AG20443 (cell line): ENCODE results near the gene HAUS6.
"Not testable (repeated sequence)": the region's sequence is repeated elsewhere in the genome, so short reads cannot be mapped to it uniquely, and the experiment has no call there.

ENCODE experiments used
- DNase-seq: peaks from one replicate; pipeline ENCODE4 v3.0.0; 2012; ENCODE audit warnings: low spot score, mixed read lengths

HAUS6 gene

GRCh38 chr9:19117039-19117716, 14.5 kb upstream of the HAUS6 start:
- no peak for DNase-seq

GRCh38 chr9:19116107-19116790, 13.5 kb upstream of the HAUS6 start:
- DNase-seq: peak; percentile 81

- no peak for DNase-seq
These were observed 12.1 kb upstream of the HAUS6 start for GRCh38 chr9:19114680-19115270.

- no peak for DNase-seq
These were observed 11.4 kb upstream of the HAUS6 start for GRCh38 chr9:19113964-19114679.

- DNase-seq: not testable (repeated sequence)
These were observed 10.4 kb upstream of the HAUS6 start for GRCh38 chr9:19113064-19113611.

- DNase-seq: no peak
These were observed 5.3 kb upstream of the HAUS6 start for GRCh38 chr9:19108038-19108437.

- DNase-seq: no peak
These were observed 2.0 kb upstream of the HAUS6 start for GRCh38 chr9:19104515-19105282.

- DNase-seq: peak; percentile 32
These were observed 498 bp downstream of the HAUS6 start for GRCh38 chr9:19102181-19102630.

- no peak for DNase-seq
These were observed 1.5 kb downstream of the HAUS6 start for GRCh38 chr9:19101203-19101602.

GRCh38 chr9:19097431-19097830, 5.3 kb downstream of the HAUS6 start:
- DNase-seq: not testable (repeated sequence)

GRCh38 chr9:19087106-19088000, 15.4 kb downstream of the HAUS6 start:
- DNase-seq: no peak

- peak; percentile 11 for DNase-seq
These were observed 17.4 kb downstream of the HAUS6 start for GRCh38 chr9:19085295-19085694.

GRCh38 chr9:19074836-19075235, 27.9 kb downstream of the HAUS6 start:
- DNase-seq: no peak

GRCh38 chr9:19074229-19074628, 28.5 kb downstream of the HAUS6 start:
- DNase-seq: no peak

- no peak for DNase-seq
These were observed 45.7 kb downstream of the HAUS6 start for GRCh38 chr9:19057033-19057432.

GRCh38 chr9:19050637-19051591, 51.8 kb downstream of the HAUS6 start:
- DNase-seq: no peak

GRCh38 chr9:19049917-19050636, 52.6 kb downstream of the HAUS6 start:
- peak; percentile 49 for DNase-seq
